GM18861 (cell line): ENCODE measurements around the gene HRK.

ENCODE experiments used
- ATAC-seq: cut with Tn5 transposase; IDR thresholded peaks from one replicate; pipeline ENCODE4 v1.9.1; 2021; ENCODE audit not compliant: unreplicated experiment

Gene HRK

DNA sequence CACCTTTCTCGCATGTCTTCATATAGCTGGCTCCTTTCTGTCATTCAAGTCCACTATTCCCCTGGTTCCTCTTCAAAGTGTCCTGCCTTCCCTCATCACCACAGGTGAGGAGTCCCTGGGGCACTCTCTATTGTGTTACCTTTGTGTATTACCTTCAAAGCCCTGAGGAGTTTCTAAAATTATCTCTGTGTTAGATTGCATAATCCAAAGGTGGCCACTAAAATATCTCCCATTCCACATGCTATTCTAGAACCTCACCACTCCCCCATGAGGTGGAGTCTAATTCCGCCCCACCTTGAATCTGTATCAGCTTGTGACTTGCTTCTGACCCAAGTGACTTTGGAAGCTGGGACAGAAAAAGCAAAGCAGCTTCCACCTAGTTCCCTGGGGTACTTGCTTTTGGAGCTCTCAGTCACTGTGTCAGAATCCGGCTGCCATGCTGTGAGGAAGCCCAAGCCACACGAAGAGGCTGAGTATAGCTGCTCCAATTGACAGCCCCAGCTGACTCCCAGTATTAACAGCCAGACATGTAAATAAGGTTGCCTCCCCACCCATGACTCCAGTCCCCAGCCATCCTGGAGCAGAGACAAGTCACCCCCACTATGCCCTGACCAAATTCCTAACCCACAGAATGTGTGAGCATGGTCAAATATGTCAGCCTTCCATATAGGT, 6.8 kb downstream of the HRK start:
- ATAC-seq, result no peak

DNA sequence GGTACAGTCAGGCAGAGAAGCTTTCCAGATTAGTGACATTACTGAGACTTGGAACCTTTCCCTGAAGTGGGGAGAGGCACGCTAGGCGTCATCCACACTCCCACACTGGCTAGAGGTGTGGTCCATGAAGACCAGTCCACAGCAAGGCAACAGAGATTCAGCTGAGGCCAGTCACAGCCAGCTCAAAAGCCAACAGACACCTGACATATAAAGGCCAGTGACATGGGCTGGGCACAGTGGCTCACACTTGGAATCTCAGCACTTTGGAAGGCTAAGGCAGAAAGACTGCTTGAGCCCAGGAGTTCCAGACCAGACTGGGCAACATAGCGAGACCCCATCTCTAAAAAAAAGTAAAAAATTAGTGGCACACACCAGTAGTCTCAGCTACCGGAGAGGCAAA, 10.9 kb downstream of the HRK start:
- no peak for ATAC-seq

DNA sequence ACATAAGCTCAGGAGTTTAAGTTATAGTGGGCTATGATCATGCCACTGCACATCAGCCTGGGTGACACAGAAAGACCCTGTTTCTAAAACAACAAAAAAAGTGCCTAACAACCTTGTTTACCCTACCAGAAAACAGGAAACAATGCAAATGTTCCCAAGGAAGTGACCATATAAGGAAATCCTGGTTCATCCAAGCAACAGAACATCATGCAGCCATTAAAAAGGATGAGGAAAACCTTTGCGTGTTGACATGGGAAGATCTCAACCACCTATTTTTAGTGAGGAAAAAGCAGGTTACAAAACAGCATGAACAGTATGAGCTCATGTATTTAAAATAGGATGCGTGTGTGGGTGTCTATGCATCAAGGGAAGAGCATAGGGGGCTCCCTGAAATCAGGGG, 13.7 kb downstream of the HRK start:
- no peak for ATAC-seq

DNA sequence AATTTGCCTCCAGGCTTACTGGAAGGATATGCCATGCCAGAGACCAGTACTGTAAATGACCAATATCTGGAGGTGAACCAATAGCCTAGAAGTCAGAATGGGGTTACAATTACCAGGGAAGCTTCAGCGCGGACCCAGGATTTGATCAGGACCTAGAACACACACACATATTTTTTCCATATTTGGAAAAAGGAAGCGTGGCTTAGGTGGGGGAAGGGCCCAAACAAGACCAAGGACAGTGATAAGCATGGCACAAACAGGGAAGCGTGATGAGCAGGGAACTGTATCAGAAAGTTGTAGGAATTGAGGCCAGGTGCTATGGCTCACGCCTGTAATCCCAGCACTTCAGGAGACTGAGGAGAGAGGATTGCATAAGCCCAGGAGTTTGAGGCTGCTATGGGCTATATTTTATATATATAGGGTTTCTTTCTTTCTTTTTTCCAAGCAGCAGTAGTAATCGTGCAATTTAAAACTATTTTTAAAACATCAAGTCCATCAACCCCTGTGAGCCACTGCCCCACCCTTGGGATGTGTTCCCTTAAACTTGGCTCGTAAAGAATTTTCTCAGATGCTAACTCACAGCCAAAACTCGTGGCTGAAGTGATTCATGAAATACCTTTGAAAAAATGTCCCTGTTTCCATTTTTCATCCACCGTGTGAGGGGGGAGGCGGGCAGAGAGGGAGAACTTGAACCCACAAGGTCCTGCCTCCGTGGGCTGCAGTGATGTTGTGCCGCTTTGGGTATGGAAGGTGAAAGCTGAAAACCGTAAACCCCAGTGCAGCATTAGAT, 16.7 kb downstream of the HRK start:
- ATAC-seq, result no peak

- ATAC-seq, result no peak
Measured at GRCh38 chr12:116863275-116863767, 17.9 kb downstream of the HRK start.

DNA sequence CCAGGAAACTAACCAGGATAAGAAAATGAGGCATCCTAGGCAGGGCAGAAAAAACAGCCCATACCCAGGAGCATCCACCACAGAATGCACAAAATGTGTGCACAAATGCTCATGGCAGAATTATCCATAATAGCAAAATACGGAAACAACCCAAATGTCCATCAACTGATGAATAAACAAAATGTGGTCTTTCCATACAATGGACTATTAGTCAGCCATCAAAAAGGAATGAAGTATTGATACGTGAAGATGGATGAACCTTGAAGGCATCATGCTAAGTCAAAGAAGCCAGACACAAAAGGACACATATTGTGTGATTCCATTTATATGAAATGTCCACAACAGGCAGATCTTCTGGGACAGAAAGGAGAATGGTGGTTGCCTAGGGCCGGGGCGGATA, 19.1 kb downstream of the HRK start:
- ATAC-seq, result no peak

DNA sequence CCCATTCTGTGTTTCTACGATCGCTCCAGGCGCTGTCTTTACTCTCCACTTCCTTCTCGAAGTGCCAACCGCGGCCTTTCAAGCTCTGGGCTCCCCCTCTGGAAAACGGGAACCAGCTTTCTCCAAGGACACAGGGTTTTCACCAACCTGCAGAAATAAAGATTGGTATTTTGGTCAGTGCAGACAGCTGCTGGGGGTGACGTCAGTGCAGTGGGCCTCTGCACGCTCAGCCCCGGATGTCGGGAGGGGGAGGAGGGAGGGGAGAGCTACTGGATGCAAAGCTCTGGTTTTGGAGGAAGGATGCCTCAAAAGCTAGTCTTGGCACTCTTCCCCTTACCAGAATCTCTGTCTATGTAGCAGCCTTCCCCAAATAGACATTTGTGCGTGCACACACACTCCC, 19.9 kb downstream of the HRK start:
- ATAC-seq, result peak; percentile 55

GRCh38 chr12:116860263-116860662, 21.0 kb downstream of the HRK start:
- no peak for ATAC-seq

DNA sequence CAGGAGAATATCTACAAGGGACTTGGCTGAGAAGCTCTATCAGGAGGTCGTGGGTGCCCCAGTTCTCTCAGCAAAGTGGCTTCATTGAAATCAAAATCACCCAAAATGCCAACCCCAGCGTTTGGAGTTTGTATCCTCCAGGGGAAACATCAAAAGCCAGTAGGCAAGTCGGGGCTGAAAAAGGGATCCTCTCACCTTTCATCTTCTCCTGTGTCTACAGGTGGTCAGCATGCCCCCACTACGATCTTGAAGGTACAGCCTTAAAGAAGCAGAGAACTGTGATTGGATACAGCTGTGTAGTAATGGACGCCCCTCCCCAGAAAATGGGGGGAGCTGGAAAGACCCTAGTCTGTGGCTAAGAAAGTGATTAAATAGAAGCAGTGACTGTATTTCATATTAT, 22.2 kb downstream of the HRK start:
- ATAC-seq, result no peak

GRCh38 chr12:116856729-116857128, 24.5 kb downstream of the HRK start:
- ATAC-seq, result no peak

DNA sequence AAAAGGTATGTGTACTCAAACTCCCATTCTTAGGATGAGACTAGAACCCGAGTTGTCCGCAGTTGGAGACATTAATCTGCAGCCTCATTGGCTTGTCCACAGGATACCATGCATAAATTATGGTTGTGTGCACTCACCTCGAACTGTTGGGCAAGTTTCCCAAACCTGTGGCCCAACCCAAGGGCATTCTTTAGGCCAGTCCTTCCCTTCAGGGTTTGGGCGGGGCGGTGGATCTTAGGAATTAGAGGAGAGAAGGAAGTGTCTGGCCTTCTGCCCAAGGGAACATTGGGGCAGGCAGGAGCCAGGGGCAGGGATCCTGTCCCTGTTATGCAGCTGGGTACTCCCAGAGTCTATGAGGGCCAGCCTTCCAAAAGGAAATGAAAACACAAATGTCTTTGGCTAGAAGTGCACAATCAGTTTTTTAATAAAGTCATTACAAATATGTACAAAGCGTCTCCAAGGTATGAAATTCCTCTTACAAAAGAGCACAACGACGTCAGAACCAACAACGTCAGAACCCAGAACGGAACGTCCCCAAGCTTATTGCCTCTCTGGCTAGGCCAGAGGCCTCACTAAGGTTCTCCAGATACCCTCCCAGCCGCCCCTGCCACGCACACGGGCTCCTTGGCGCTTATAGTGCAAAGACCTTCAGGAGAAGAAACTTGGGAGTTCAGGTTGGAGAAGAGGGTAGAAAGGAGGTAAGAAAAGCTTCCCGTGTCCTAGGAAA, 25.3 kb downstream of the HRK start:
- ATAC-seq, result no peak

DNA sequence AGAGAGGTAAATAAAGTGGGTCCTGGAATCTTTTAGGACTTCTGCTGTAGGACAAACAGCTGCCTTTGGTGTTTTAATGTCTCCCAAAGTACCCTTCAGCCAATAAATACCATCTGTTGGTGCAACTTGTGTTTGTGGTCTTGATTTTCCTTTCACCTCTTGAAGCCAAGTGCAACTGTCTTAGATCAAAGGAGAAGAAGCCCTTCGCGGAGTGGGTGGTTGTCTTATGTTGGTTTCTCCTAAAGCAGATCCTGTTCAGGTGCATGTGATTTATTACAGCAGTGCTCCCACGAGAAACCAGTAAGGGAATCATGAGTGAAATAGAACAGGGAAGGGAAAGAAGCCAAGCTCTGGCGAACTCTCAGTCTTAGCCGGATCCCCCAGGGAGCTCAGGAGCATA, 27.7 kb downstream of the HRK start:
- no peak for ATAC-seq

- no peak for ATAC-seq
Measured at GRCh38 chr12:116852303-116852702, 28.9 kb downstream of the HRK start.

GRCh38 chr12:116849216-116849615, 32.0 kb downstream of the HRK start:
- ATAC-seq, result no peak

DNA sequence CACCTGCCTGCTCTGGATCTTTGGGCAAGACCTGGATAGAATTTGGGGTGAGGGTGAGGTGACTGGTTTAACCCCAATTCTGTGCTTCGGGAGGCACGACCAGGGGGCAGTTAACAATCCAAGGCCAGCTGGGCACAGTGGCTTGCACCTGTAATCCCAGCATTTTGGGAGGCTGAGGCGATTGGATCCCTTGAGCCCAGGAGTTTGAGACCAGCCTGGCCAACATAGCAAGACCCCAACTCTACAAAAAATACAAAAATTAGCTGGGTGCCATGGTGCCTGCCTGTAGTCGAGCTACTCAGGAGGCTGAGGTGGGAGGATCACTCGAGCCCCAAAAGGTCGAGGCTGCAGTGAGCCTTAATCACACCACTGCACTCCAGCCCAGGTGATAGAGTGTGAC, 38.2 kb downstream of the HRK start:
- ATAC-seq, result no peak

DNA sequence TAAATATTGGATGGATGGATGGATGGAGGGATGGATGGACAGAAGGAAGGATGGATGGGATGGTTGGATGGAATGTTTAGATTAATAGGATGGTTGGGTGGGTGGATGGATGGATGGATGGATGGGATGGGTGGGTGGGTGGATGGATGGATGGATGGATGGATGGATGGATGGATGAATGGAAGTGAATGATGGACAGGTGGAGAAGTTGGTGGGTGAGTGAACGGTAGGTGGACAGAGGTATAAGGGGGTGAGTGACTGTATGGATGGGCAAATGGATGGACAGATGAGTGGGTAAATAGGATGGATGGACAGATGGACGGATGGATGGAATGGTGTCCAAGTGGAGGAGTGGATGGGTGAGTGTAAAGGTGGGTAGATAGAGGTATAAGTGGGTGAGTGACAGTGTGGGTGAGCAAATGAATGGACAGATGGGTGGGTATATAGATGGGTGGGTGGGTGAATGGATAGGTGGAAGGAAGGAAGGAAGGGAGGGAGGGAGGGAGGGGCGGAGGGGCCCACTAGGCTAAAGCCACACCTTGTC, 41.9 kb downstream of the HRK start:
- no peak for ATAC-seq

GRCh38 chr12:116838365-116838764, 42.9 kb downstream of the HRK start:
- no peak for ATAC-seq

GRCh38 chr12:116837097-116837496, 44.1 kb downstream of the HRK start:
- ATAC-seq, result no peak

GRCh38 chr12:116835484-116835883, 45.8 kb downstream of the HRK start:
- no peak for ATAC-seq

- ATAC-seq, result no peak
Measured at GRCh38 chr12:116833474-116833873, 47.8 kb downstream of the HRK start.

- ATAC-seq, result no peak
Measured at GRCh38 chr12:116832353-116832752, 48.9 kb downstream of the HRK start.

- ATAC-seq, result no peak
Measured at GRCh38 chr12:116827432-116827831, 53.8 kb downstream of the HRK start.
